Choroid plexus epithelial cell (primary cell): ENCODE results near the gene ALKBH5.

ENCODE experiments used
- DNase-seq: peaks from one replicate; pipeline ENCODE4 v3.0.0-alpha.2; 2010; ENCODE audit warnings: low read depth
- H3K4me3 ChIP-seq: 2 replicates; pipeline ENCODE4 v1.5.1; 2011; ENCODE audit warnings: low read depth, mild to moderate bottlenecking, control low read depth, low read length, moderate library complexity
- TF ChIP-seq, protein P1 (sequence below): conservative IDR thresholded peaks from 2 replicates; pipeline ENCODE4 v1.5.1; 2011; ENCODE audit warnings: low read depth, mild to moderate bottlenecking, control low read depth, inconsistent platforms, low read length, moderate library complexity

Gene ALKBH5

DNA sequence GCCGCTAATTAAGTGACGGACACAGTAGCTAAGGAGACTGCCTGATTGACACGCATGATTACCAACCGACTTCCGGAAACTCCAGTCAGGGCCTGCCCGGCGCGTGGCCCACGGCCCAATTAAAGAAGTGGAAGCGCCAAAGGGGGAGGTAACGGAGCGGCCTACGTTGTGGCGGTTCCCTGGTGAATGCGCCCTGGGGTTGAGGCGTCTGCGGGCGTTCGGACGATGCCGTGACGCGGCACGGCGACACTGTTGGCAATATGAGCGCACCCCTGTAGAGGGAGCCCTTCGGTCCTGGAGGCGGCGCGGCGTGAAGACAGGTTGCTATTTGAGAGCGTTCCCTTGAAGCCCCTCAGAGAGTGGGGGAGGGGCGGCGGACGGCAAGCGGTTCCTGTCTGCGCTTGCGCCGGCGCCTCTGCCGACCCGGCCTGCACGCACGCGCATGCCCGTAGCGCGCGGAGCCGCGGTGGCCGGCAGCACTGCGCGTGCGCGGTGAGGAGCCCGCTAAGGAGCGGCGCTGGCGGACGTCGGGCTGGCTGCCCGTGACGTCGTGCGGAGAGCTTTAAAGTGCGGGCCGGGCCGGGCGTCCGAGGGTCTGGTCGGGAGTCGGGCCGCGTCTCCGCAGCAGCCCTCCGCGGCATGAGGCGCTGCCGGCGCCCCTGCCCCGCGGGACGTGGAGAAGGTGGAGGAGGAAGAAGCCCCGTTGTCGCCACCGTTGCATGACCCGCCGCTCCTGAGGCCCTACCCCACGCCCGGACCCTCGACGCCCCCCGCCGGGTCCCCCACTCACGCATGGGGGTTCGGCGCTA lies at the start of gene ALKBH5:
TSS of gene ALKBH5 (plus strand) at position 495 of the 809 bp plus-strand sequence. CDS start 416 bp downstream, outside the sequence.
- peak; percentile 100 for DNase-seq
- TF ChIP-seq, protein P1, sequence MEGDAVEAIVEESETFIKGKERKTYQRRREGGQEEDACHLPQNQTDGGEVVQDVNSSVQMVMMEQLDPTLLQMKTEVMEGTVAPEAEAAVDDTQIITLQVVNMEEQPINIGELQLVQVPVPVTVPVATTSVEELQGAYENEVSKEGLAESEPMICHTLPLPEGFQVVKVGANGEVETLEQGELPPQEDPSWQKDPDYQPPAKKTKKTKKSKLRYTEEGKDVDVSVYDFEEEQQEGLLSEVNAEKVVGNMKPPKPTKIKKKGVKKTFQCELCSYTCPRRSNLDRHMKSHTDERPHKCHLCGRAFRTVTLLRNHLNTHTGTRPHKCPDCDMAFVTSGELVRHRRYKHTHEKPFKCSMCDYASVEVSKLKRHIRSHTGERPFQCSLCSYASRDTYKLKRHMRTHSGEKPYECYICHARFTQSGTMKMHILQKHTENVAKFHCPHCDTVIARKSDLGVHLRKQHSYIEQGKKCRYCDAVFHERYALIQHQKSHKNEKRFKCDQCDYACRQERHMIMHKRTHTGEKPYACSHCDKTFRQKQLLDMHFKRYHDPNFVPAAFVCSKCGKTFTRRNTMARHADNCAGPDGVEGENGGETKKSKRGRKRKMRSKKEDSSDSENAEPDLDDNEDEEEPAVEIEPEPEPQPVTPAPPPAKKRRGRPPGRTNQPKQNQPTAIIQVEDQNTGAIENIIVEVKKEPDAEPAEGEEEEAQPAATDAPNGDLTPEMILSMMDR: peak; percentile 34
- H3K4me3 ChIP-seq: peak within 1 kb of the TSS; percentile 87

DNA sequence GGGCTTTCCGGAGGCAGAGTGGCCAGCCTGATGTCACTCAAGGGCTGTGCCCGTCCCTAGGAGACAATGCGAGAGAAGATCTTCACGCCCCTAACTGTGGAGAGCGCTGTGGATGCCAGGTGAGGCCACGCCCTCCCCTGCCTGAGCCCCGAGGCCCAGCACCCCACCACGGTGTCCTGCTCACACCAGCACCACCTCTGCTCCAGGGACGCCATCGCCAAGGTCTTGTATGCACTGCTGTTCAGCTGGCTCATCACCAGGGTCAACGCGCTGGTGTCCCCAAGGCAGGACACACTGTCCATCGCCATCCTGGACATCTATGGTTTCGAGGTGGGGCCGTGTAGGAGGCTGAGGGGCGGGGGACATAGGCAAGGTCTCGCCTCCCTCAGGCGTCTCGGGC lies 47.3 kb upstream of the ALKBH5 start:
- no peak overlapping the region for H3K4me3 ChIP-seq
- TF ChIP-seq, protein P1: no peak
- no peak for DNase-seq

DNA sequence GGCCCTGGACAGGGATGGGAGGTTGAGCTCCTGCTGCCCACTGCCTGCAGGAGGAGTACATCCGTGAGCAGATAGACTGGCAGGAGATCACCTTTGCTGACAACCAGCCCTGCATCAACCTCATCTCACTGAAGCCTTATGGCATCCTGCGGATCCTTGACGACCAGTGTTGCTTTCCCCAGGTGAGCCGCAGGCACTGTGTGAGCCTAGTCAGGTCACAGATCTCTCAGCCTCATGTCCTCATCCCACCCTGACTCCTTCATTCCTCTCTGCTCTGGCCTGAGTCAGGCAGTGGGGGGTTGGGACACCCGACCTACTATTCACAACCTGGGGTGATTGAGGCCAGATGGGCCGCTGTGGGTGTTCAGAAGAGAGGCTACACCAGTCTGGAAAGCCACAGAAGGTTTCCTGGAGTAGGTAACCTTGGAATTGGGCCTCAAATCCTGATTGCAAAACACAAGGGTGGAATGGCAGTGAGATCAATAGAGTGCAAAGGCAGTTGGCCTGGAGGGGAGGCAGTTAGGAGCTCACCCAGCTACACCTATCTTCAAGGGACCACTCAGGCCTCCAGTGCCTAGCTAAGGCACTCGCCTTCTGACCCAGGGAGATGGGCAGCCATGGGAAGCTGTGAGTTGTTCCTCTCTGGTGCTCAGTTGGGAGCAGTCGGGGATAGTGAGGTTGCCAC lies 45.4 kb upstream of the ALKBH5 start:
- no peak for DNase-seq
- TF ChIP-seq, protein P1: no peak
- no peak overlapping the region for H3K4me3 ChIP-seq

DNA sequence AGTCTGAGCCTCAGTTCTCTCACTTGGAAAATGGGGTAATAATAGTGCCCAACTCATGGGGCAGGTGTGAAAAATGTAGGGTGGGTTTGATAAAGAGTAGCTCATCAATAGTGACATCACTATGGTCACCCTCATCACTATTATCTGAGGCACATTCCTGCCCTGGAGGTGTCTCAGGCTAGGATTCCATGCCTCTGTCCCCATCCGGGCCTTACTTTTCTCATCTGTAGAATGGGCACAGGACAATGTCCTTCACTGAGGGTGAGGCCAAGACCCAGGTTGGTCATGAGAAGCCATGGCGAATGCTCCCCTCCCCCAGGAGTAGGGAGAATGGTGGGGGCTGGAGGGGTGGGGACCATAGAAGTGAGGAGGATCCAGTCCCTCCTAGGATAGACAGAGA lies 44.5 kb upstream of the ALKBH5 start:
- no peak for DNase-seq
- no peak overlapping the region for H3K4me3 ChIP-seq
- TF ChIP-seq, protein P1: no peak

DNA sequence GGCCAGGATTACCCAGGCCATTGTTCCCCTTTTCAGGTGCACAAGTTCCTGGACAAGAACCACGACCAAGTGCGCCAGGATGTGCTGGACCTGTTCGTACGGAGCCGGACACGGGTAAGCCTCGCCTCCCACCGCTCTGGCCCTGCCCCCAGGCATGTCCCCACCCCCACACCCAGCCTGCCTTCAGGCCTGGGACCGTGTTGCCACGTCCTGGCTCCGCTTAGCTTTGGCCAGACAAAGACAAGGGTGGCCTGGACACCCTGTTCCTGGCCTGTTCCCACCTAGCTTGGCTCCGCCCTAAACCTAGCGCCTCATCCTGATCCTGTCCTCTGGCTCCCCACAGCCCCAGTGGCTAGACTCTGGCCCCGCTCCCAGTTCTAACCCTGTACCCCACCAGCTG lies 44.1 kb upstream of the ALKBH5 start:
- TF ChIP-seq, protein P1: no peak
- H3K4me3 ChIP-seq: no peak overlapping the region
- DNase-seq: no peak

DNA sequence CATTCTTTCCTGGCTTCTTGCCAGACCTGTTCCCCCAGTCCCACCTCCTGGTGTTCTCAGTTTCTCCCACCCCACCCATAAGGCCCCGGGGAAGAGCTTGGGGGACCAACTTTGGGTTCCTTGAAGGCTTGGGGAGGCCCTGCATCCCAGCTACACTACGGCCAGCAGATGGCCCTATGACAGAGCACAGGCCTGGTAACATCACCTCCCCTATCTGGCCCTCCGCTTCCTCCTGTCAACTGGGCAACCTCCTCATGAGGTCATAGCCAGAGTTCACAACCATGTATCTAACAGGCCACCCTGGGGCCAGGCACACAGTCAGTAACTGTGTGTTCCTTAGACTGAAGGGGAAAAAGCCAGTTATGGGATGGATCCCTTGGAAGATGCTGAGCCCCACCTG lies 43.7 kb upstream of the ALKBH5 start:
- TF ChIP-seq, protein P1: peak; percentile 59
- peak; percentile 28 for DNase-seq
- H3K4me3 ChIP-seq: no peak overlapping the region
